Mesendoderm (in vitro differentiated cells): ENCODE data around the gene PUS1.

ENCODE experiments used
- DNase-seq: peaks from one replicate; pipeline ENCODE4 v3.0.0; 2013
- H2AK5ac ChIP-seq: 2 replicates; pipeline ENCODE4 v1.6.1; 2013; ENCODE audit warnings: low read length, inconsistent platforms
- H2BK120ac ChIP-seq: 2 replicates; pipeline ENCODE4 v1.6.1; 2013; ENCODE audit warnings: low read depth, mild to moderate bottlenecking, low read length, moderate library complexity, mixed read lengths
- H2BK15ac ChIP-seq: replicated peaks from 2 replicates; pipeline ENCODE4 v1.6.1; 2013; ENCODE audit warnings: low read depth, mild to moderate bottlenecking, moderate library complexity
- H2BK5ac ChIP-seq: 2 replicates; pipeline ENCODE4 v1.6.1; 2013; ENCODE audit warnings: low read length, inconsistent platforms
- H3K18ac ChIP-seq: 2 replicates; pipeline ENCODE4 v1.6.1; 2013; ENCODE audit warnings: mild to moderate bottlenecking, low read length, mixed read lengths
- H3K23ac ChIP-seq: one replicate; pipeline ENCODE4 v1.6.1; 2013; ENCODE audit warnings: low read length
- H3K27ac ChIP-seq: 2 replicates; pipeline ENCODE4 v1.5.1; 2013; ENCODE audit warnings: low read depth, mild to moderate bottlenecking, inconsistent platforms, low read length, moderate library complexity
- H3K27me3 ChIP-seq: 2 replicates; pipeline ENCODE4 v1.6.1; 2013; ENCODE audit warnings: low read length, control low read depth, mild to moderate bottlenecking, inconsistent platforms; ENCODE audit not compliant: insufficient read depth, poor library complexity
- H3K36me3 ChIP-seq: 2 replicates; pipeline ENCODE4 v1.6.1; 2013; ENCODE audit warnings: low read length, inconsistent platforms; ENCODE audit not compliant: control insufficient read depth, insufficient read depth
- H3K4ac ChIP-seq: one replicate; pipeline ENCODE4 v1.6.1; 2013; ENCODE audit warnings: low read depth, mild to moderate bottlenecking, low read length, moderate library complexity
- H3K4me1 ChIP-seq: 2 replicates; pipeline ENCODE4 v1.6.1; 2013; ENCODE audit warnings: low read depth, low read length, inconsistent platforms; ENCODE audit not compliant: control insufficient read depth
- H3K4me2 ChIP-seq: 2 replicates; pipeline ENCODE4 v1.6.1; 2013; ENCODE audit warnings: low read length
- H3K4me3 ChIP-seq: 2 replicates; pipeline ENCODE4 v1.5.1; 2013; ENCODE audit warnings: mild to moderate bottlenecking, low read length
- H3K56ac ChIP-seq: one replicate; pipeline ENCODE4 v1.6.1; 2013; ENCODE audit warnings: low read length
- H3K79me1 ChIP-seq: 2 replicates; pipeline ENCODE4 v1.6.1; 2013; ENCODE audit warnings: low read length, inconsistent platforms
- H3K79me2 ChIP-seq: 2 replicates; pipeline ENCODE4 v1.6.1; 2013; ENCODE audit warnings: mild to moderate bottlenecking, low read length; ENCODE audit not compliant: control insufficient read depth, insufficient read depth
- H3K9ac ChIP-seq: 2 replicates; pipeline ENCODE4 v1.6.1; 2013; ENCODE audit warnings: low read length, inconsistent platforms
- H4K5ac ChIP-seq: one replicate; pipeline ENCODE4 v1.6.1; 2013; ENCODE audit warnings: low read length
- H4K8ac ChIP-seq: one replicate; pipeline ENCODE4 v1.6.1; 2013; ENCODE audit warnings: low read depth, mild to moderate bottlenecking, control low read depth, low read length, moderate library complexity
- WGBS: extraction: QIAGEN DNeasy Blood & Tissue Kit; methylation state at CpG from one replicate; pipeline ENCODE4 v1.1.7; 2013; ENCODE audit warnings: low lambda C conversion rate, missing lambda C conversion rate; ENCODE audit not compliant: insufficient coverage; ENCODE audit errors: extremely low coverage; 5-methylcytosine and 5-hydroxymethylcytosine counted together

Gene PUS1

GRCh38 chr12:131895640-131896079, 33.4 kb upstream of the PUS1 start:
- Histone ChIP-seq H3K27ac (no peak overlapping the region), H3K79me1 (peaks cover 12% of the 10 kb centered on the region), H3K56ac (peak overlapping the region; percentile 82), H4K8ac (no peak overlapping the region), H2BK120ac (no peak overlapping the region), H3K36me3 (no peaks in the 10 kb centered on the region), H2AK5ac (no peak overlapping the region), H3K4me2 (peak overlapping the region; percentile 91), H3K23ac (no peak overlapping the region), H3K4ac (no peak overlapping the region), H3K79me2 (peaks cover 8% of the 10 kb centered on the region), H3K27me3 (no peaks in the 10 kb centered on the region), H2BK15ac (no peak overlapping the region), H3K4me3 (peak overlapping the region; percentile 48), H3K9ac (peak overlapping the region; percentile 80), H3K4me1 (no peaks in the 10 kb centered on the region), H3K18ac (no peak overlapping the region), H4K5ac (no peak overlapping the region), H2BK5ac (no peak overlapping the region)
- DNase-seq = no peak
- no CpG with 5 or more reads among the region's 12 CpGs for WGBS

DNA sequence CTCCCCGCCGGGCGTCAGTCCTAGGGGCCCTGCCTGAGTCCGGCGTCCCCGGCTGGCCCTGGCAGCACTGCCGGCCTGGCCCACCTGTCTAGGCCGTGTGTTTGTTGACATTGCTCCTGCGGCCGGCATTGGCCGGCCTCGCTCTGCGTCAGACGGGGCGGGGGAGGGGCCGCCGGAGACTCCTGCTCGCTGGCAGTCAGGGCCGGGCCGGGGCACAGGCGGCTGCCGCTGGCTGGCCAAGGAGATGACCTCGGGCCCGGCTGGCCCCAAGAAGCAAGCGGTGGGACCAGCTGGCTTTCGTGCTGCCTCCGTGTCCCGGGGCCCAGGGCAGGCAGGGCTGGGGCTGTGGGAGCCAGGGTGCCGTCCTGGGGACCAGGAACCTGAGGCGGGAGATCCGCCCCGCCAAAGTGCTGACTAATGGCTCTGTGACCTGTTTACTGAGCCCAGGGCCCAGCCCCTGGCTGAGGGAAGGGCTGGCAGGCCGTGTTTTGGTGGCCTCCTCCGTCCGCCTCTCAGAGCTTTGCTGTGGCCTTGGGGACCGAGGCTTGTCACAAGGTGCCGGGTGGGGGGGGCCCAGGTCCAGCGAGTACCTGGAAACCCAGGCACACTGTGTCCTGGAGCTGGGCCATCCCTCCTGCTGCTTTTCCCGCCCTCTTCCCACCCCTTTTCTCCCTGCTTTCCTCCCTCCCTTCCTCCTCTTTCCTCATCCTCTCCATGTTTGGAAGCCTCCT, 32.8 kb upstream of the PUS1 start:
- Histone ChIP-seq H2BK5ac (no peak overlapping the region), H3K4me1 (no peaks in the 10 kb centered on the region), H3K4ac (no peak overlapping the region), H2BK120ac (no peak overlapping the region), H3K9ac (peak overlapping the region; percentile 80), H3K4me3 (no peak overlapping the region), H4K5ac (no peak overlapping the region), H3K79me1 (peaks cover 12% of the 10 kb centered on the region), H2BK15ac (no peak overlapping the region), H3K79me2 (peaks cover 8% of the 10 kb centered on the region), H4K8ac (no peak overlapping the region), H3K23ac (peak overlapping the region; percentile 32), H2AK5ac (no peak overlapping the region), H3K27me3 (no peaks in the 10 kb centered on the region), H3K18ac (peak overlapping the region; percentile 25), H3K4me2 (peak overlapping the region; percentile 91), H3K27ac (peak overlapping the region; percentile 8), H3K36me3 (no peaks in the 10 kb centered on the region), H3K56ac (peak overlapping the region; percentile 82)
- peak; percentile 97 for DNase-seq
- WGBS = no CpG with 5 or more reads among the region's 39 CpGs

DNA sequence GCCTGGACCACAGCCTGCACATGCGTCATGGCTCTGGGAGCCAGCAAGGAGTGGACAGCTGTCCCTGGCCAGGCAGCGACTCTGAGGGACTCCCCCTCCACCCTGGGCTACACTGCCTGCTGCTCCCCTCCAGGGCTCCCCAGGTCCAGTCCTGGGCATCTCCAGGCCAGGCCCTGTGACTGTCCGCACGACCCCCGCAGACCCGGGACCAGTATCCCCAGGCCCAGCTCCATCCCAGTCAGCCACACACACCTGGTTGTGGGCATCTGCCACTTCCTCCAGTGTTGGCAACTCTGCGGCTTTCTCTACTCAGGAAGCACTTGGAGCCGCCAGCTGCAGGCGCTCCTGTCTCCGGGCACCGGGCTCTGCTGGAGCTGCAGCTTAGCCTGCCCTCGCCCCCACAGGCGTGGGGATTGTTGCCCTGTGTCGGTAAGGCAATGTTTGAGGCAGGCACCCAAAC, 32.2 kb upstream of the PUS1 start:
- Histone ChIP-seq H3K79me2 (peaks cover 10% of the 10 kb centered on the region), H3K4me1 (no peaks in the 10 kb centered on the region), H3K9ac (peak overlapping the region; percentile 69), H3K23ac (no peak overlapping the region), H2BK120ac (no peak overlapping the region), H3K27me3 (no peaks in the 10 kb centered on the region), H3K4me2 (peak overlapping the region; percentile 39), H3K27ac (no peak overlapping the region), H3K4ac (no peak overlapping the region), H2BK15ac (no peak overlapping the region), H2AK5ac (no peak overlapping the region), H3K56ac (peak overlapping the region; percentile 82), H4K8ac (no peak overlapping the region), H2BK5ac (no peak overlapping the region), H3K18ac (no peak overlapping the region), H3K79me1 (peaks cover 14% of the 10 kb centered on the region), H4K5ac (no peak overlapping the region), H3K36me3 (no peaks in the 10 kb centered on the region), H3K4me3 (no peak overlapping the region)
- WGBS = no CpG with 5 or more reads among the region's 14 CpGs
- DNase-seq = no peak

- H4K5ac ChIP-seq = no peak overlapping the region
- H3K36me3 ChIP-seq = no peaks in the 10 kb centered on the region
- H2AK5ac ChIP-seq = no peak overlapping the region
- peaks cover 10% of the 10 kb centered on the region for H3K79me2 ChIP-seq
- H3K4ac ChIP-seq = no peak overlapping the region
- H3K4me1 ChIP-seq = no peaks in the 10 kb centered on the region
- no peak overlapping the region for H2BK15ac ChIP-seq
- no peak overlapping the region for H3K9ac ChIP-seq
- H3K27me3 ChIP-seq = no peaks in the 10 kb centered on the region
- H3K23ac ChIP-seq = no peak overlapping the region
- H3K27ac ChIP-seq = no peak overlapping the region
- H3K18ac ChIP-seq = no peak overlapping the region
- no peak overlapping the region for H2BK120ac ChIP-seq
- H4K8ac ChIP-seq = no peak overlapping the region
- H2BK5ac ChIP-seq = no peak overlapping the region
- no peak overlapping the region for H3K4me2 ChIP-seq
- H3K79me1 ChIP-seq = peaks cover 16% of the 10 kb centered on the region
- no CpG with 5 or more reads among the region's 18 CpGs for WGBS
- DNase-seq = no peak
- H3K56ac ChIP-seq = no peak overlapping the region
- H3K4me3 ChIP-seq = no peak overlapping the region
Observed at GRCh38 chr12:131897276-131897675, 31.8 kb upstream of the PUS1 start.

- no peak overlapping the region for H3K23ac ChIP-seq
- WGBS = no CpG with 5 or more reads among the region's 9 CpGs
- H3K4me3 ChIP-seq = no peak overlapping the region
- H3K18ac ChIP-seq = no peak overlapping the region
- no peaks in the 10 kb centered on the region for H3K36me3 ChIP-seq
- no peak overlapping the region for H3K27ac ChIP-seq
- H4K8ac ChIP-seq = no peak overlapping the region
- no peak overlapping the region for H3K56ac ChIP-seq
- H4K5ac ChIP-seq = no peak overlapping the region
- no peak for DNase-seq
- peaks cover 20% of the 10 kb centered on the region for H3K79me1 ChIP-seq
- H3K4me2 ChIP-seq = no peak overlapping the region
- H2AK5ac ChIP-seq = no peak overlapping the region
- no peak overlapping the region for H2BK120ac ChIP-seq
- no peak overlapping the region for H2BK15ac ChIP-seq
- no peaks in the 10 kb centered on the region for H3K4me1 ChIP-seq
- no peak overlapping the region for H3K4ac ChIP-seq
- H3K27me3 ChIP-seq = no peaks in the 10 kb centered on the region
- H3K9ac ChIP-seq = no peak overlapping the region
- no peak overlapping the region for H2BK5ac ChIP-seq
- H3K79me2 ChIP-seq = peaks cover 10% of the 10 kb centered on the region
Observed at GRCh38 chr12:131897875-131898274, 31.2 kb upstream of the PUS1 start.

- Histone ChIP-seq H3K4me2 (no peak overlapping the region), H3K27me3 (no peaks in the 10 kb centered on the region), H2BK5ac (no peak overlapping the region), H2BK15ac (no peak overlapping the region), H3K4me1 (no peaks in the 10 kb centered on the region), H3K79me1 (peaks cover 24% of the 10 kb centered on the region), H3K79me2 (peaks cover 12% of the 10 kb centered on the region), H4K8ac (no peak overlapping the region), H3K9ac (no peak overlapping the region), H3K23ac (no peak overlapping the region), H2AK5ac (no peak overlapping the region), H3K56ac (no peak overlapping the region), H3K36me3 (no peaks in the 10 kb centered on the region), H3K4me3 (no peak overlapping the region), H3K4ac (no peak overlapping the region), H2BK120ac (no peak overlapping the region), H3K27ac (no peak overlapping the region), H4K5ac (no peak overlapping the region), H3K18ac (no peak overlapping the region)
- no CpG with 5 or more reads among the region's 6 CpGs for WGBS
- DNase-seq = no peak
Observed at GRCh38 chr12:131900397-131900796, 28.7 kb upstream of the PUS1 start.
